ENCODE data around the gene TTC33.
"Not testable (repeated sequence)": the region's sequence is repeated elsewhere in the genome, so short reads cannot be mapped to it uniquely, and the experiment has no call there.

TTC33 gene

GRCh38 chr5:40653221-40654022, 102.3 kb downstream of the TTC33 start:
- DNase-seq (ENCODE audit: low read depth in 2 of 2), result no peak

GRCh38 chr5:40652441-40653220, 103.1 kb downstream of the TTC33 start:
- DNase-seq (ENCODE audit: low read depth in 2 of 2), result no peak

- no peak for DNase-seq (ENCODE audit: low read depth in 2 of 2)
These were observed 104.6 kb downstream of the TTC33 start for GRCh38 chr5:40651201-40651600.

- no peak for DNase-seq (ENCODE audit: low read depth in 2 of 2)
These were observed 106.2 kb downstream of the TTC33 start for GRCh38 chr5:40649463-40650030.

- DNase-seq (ENCODE audit: low read depth in 2 of 2), result no peak
These were observed 107.6 kb downstream of the TTC33 start for GRCh38 chr5:40648150-40648549.

GRCh38 chr5:40646266-40646665, 109.5 kb downstream of the TTC33 start:
- DNase-seq (ENCODE audit: low read depth in 2 of 2), result no peak

GRCh38 chr5:40639531-40639930, 116.2 kb downstream of the TTC33 start:
- not testable (repeated sequence) for DNase-seq (ENCODE audit: low read depth in 2 of 2)

- no peak for DNase-seq (ENCODE audit: low read depth in 2 of 2)
These were observed 121.2 kb downstream of the TTC33 start for GRCh38 chr5:40634593-40634992.

GRCh38 chr5:40634154-40634553, 121.6 kb downstream of the TTC33 start:
- DNase-seq (ENCODE audit: low read depth in 2 of 2), result no peak

- no peak for DNase-seq (ENCODE audit: low read depth in 2 of 2)
These were observed 124.5 kb downstream of the TTC33 start for GRCh38 chr5:40631236-40631635.

- DNase-seq (ENCODE audit: low read depth in 2 of 2), result no peak
These were observed 125.6 kb downstream of the TTC33 start for GRCh38 chr5:40630126-40630525.

GRCh38 chr5:40628407-40628806, 127.4 kb downstream of the TTC33 start:
- no peak for DNase-seq (ENCODE audit: low read depth in 2 of 2)

- DNase-seq (ENCODE audit: low read depth in 2 of 2), result no peak
These were observed 128.1 kb downstream of the TTC33 start for GRCh38 chr5:40627706-40628105.

GRCh38 chr5:40626801-40627200, 129.0 kb downstream of the TTC33 start:
- no peak for DNase-seq (ENCODE audit: low read depth in 2 of 2)

- no peak for DNase-seq (ENCODE audit: low read depth in 2 of 2)
These were observed 132.0 kb downstream of the TTC33 start for GRCh38 chr5:40623480-40624420.

- no peak for DNase-seq (ENCODE audit: low read depth in 2 of 2)
These were observed 133.1 kb downstream of the TTC33 start for GRCh38 chr5:40622463-40623252.

- DNase-seq (ENCODE audit: low read depth in 2 of 2), result no peak
These were observed 136.3 kb downstream of the TTC33 start for GRCh38 chr5:40619421-40619820.

GRCh38 chr5:40618926-40619325, 136.8 kb downstream of the TTC33 start:
- DNase-seq (ENCODE audit: low read depth in 2 of 2), result no peak

GRCh38 chr5:40616781-40617180, 139.0 kb downstream of the TTC33 start:
- DNase-seq (ENCODE audit: low read depth in 2 of 2), result no peak

- DNase-seq (ENCODE audit: low read depth in 2 of 2), result no peak
These were observed 140.1 kb downstream of the TTC33 start for GRCh38 chr5:40615586-40616170.

All from stimulated activated CD8-positive, alpha-beta memory T cell treated with anti-CD3 and anti-CD28 coated beads, Interleukin-2, amount 100 ng/mL, for 1 hour (primary cell).